ENCODE measurements around the gene ROR2. TPM values are rescaled to one million over a fixed set of nuclear protein-coding genes. Genes with fewer than 3 reads are reported as not detected.

Gene ROR2
- total and polyA plus RNA-seq, 8 donors = 3.0 to 21.4 (median 9.8) TPM

- no peak overlapping the region for H3K27ac ChIP-seq
- no peak for DNase-seq
- no peaks in the 10 kb centered on the region for H3K27me3 ChIP-seq
- intact Hi-C loops (cut with DNase I; ENCODE audit: low total_unique reads) = no loop called here
- 95 to 98% (median 97%) methylated on average over 5 to 9 of the region's 9 CpGs for WGBS, 5 donors
- H3K4me1 ChIP-seq = peaks cover 8 to 53% (median 23%) of the 10 kb centered on the region in 4 donors
- TF ChIP-seq POLR2AphosphoS5 (IDR thresholded peaks at IDR 0.05) (no peak), EP300 (IDR thresholded peaks at IDR 0.05) (no peak), POLR2A (IDR thresholded peaks at IDR 0.05) (no peak), CTCF (IDR thresholded peaks at IDR 0.05) (no peak)
- H3K9me3 ChIP-seq = no peaks in the 10 kb centered on the region
- H3K36me3 ChIP-seq = no peaks in the 10 kb centered on the region
- H3K4me3 ChIP-seq = no peak overlapping the region
Measured at GRCh38 chr9:91914937-91915336, 35.1 kb downstream of the ROR2 start.

GRCh38 chr9:91914404-91914803 is 35.6 kb downstream of the ROR2 start:
- Histone ChIP-seq H3K27me3 (no peaks in the 10 kb centered on the region), H3K36me3 (no peaks in the 10 kb centered on the region), H3K9me3 (no peaks in the 10 kb centered on the region), H3K4me3 (no peak overlapping the region), H3K27ac (no peak overlapping the region), H3K4me1 (peaks cover 2 to 48% (median 18%) of the 10 kb centered on the region in 4 donors)
- no peak for DNase-seq
- intact Hi-C loops (cut with DNase I; ENCODE audit: low total_unique reads) = no loop called here
- 93 to 96% (median 95%) methylated on average over 10 of the region's 10 CpGs for WGBS, 5 donors
- TF ChIP-seq EP300 (IDR thresholded peaks at IDR 0.05) (no peak), POLR2A (IDR thresholded peaks at IDR 0.05) (no peak), POLR2AphosphoS5 (IDR thresholded peaks at IDR 0.05) (no peak), CTCF (IDR thresholded peaks at IDR 0.05) (no peak)

DNA sequence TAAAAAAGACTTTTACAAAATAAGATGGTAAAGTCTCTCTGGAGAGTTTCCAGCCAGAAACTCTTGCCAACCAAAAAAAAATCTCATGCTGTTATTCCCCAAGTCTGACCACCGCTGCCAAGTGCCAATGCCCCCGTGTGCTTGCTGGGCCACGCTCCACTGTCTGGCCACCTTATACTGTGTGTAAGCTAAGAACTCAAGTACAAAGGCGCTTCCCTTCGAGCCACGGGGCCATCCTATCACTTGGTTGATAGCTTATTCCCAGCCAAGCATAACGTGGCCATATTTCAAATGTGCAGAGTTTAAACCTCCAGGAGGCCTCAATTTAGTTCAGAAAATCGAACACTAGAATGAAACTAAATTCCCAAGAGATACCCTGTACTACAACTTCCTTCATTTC is 36.0 kb downstream of the ROR2 start:
- no peak for DNase-seq
- intact Hi-C loops (cut with DNase I; ENCODE audit: low total_unique reads) = no loop called here
- Histone ChIP-seq H3K4me3 (no peak overlapping the region), H3K27ac (no peak overlapping the region), H3K27me3 (no peaks in the 10 kb centered on the region), H3K4me1 (peaks cover 0 to 48% (median 14%) of the 10 kb centered on the region in 4 donors), H3K9me3 (no peaks in the 10 kb centered on the region), H3K36me3 (no peaks in the 10 kb centered on the region)
- TF ChIP-seq CTCF (IDR thresholded peaks at IDR 0.05) (no peak), POLR2A (IDR thresholded peaks at IDR 0.05) (no peak), POLR2AphosphoS5 (IDR thresholded peaks at IDR 0.05) (no peak), EP300 (IDR thresholded peaks at IDR 0.05) (no peak)
- 67 to 91% (median 87%) methylated on average over 8 of the region's 8 CpGs for WGBS, 5 donors

DNA sequence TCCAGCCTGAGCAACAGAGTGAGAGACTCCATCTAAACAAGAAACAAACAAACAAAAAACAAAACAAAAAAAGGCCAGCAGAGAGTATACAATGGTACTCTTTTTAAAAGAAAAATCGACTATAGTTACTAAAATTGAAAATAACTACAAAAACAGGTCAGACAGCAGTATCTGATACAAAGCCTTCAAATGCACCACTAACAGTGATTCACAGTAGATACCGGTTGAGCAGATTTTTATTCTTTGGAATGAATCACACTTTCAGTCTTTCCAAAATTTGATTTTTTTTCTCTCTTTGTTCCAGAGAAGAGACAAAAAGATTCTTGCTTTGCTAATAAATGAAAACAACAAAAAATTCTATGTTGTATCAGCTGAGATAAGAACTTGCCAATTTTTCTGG is 36.9 kb downstream of the ROR2 start:
- Histone ChIP-seq H3K4me1 (peaks cover 0 to 53% (median 14%) of the 10 kb centered on the region in 4 donors), H3K4me3 (no peak overlapping the region), H3K9me3 (no peaks in the 10 kb centered on the region), H3K36me3 (no peaks in the 10 kb centered on the region), H3K27ac (no peak overlapping the region), H3K27me3 (no peaks in the 10 kb centered on the region)
- TF ChIP-seq CTCF (IDR thresholded peaks at IDR 0.05) (no peak), EP300 (IDR thresholded peaks at IDR 0.05) (no peak), POLR2AphosphoS5 (IDR thresholded peaks at IDR 0.05) (no peak), POLR2A (IDR thresholded peaks at IDR 0.05) (no peak)
- no peak for DNase-seq
- intact Hi-C loops (cut with DNase I; ENCODE audit: low total_unique reads) = no loop called here
- WGBS, 5 donors = 67 to 89% (median 78%) methylated on average over 2 of the region's 2 CpGs
